Thyroid gland (tissue), 4 donors: ENCODE measurements around the gene NEDD4.

Source experiments
- POLR2A ChIP-seq, 2 donors: fragments of 450-650 bp; IDR thresholded peaks; one replicate each; pipeline ENCODE4 v1.6.1; 2017; ENCODE audit warnings: antibody characterized with exemption in 2 of 2, mild to moderate bottlenecking in 2 of 2, moderate library complexity in 1 of 2
- TF ChIP-seq, protein P1 (sequence below), 6 experiments: fragments of 200-600 bp in 3 of 6; fragments of 450-650 bp in 3 of 6; sonication (generic) in 3 of 6; IDR thresholded peaks; one replicate each; pipeline ENCODE4 v1.5.1; 2016 to 2019; ENCODE audit warnings: antibody characterized with exemption in 6 of 6, mild to moderate bottlenecking in 2 of 6, inconsistent platforms in 1 of 6, moderate library complexity in 1 of 6

DNA sequence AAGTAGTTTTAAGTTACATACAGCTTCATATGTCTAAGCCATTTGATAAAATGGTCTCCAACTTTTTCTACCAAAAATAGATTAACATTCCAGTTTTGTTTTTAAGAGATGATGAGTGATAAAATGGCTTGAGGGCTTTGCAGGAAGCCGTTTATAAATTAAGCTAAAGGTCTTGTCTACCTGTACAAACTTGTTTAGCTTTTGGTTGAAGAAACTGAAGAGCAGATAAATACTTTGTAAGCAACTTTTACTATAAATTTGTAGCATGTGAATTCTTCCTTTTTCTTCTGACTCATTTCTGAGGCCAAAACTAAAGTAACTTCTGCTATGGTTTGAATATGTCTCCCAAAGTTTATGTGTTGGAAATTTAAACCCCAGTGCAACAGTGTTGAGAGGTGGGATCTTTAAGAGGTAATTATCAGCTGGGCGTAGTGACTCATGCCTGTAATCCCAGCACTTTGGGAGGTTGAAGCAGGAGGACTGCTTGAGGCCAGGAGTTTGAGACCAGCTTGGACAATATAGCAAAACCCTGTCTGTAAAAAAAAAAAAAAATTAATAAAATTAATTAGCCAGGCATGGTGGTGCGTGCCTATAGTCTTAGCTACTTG, 8.2 kb upstream of the NEDD4 start:
- TF ChIP-seq, protein P1, sequence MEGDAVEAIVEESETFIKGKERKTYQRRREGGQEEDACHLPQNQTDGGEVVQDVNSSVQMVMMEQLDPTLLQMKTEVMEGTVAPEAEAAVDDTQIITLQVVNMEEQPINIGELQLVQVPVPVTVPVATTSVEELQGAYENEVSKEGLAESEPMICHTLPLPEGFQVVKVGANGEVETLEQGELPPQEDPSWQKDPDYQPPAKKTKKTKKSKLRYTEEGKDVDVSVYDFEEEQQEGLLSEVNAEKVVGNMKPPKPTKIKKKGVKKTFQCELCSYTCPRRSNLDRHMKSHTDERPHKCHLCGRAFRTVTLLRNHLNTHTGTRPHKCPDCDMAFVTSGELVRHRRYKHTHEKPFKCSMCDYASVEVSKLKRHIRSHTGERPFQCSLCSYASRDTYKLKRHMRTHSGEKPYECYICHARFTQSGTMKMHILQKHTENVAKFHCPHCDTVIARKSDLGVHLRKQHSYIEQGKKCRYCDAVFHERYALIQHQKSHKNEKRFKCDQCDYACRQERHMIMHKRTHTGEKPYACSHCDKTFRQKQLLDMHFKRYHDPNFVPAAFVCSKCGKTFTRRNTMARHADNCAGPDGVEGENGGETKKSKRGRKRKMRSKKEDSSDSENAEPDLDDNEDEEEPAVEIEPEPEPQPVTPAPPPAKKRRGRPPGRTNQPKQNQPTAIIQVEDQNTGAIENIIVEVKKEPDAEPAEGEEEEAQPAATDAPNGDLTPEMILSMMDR (IDR thresholded peaks at IDR 0.05): no peak
- no peak for TF ChIP-seq POLR2A (IDR thresholded peaks at IDR 0.05)
